Parathyroid adenoma (tissue), 2 donors: ENCODE measurements around the gene DHRS11.

Experiments
- H2AFZ ChIP-seq: fragments of 300-600 bp; sonication (generic); one replicate; pipeline ENCODE4 v1.7.0; 2017; ENCODE audit warnings: antibody characterized with exemption, mild to moderate bottlenecking
- H3K27ac ChIP-seq: fragments of 300-600 bp; sonication (generic); one replicate; pipeline ENCODE4 v1.7.0; 2017
- H3K27me3 ChIP-seq: fragments of 300-600 bp; sonication (generic); one replicate; pipeline ENCODE4 v1.7.0; 2017; ENCODE audit warnings: low read length; ENCODE audit not compliant: control insufficient read depth, insufficient read depth
- H3K36me3 ChIP-seq: fragments of 300-600 bp; sonication (generic); one replicate; pipeline ENCODE4 v1.7.0; 2017; ENCODE audit warnings: low read length; ENCODE audit not compliant: control insufficient read depth, insufficient read depth
- H3K4me1 ChIP-seq: fragments of 300-600 bp; sonication (generic); one replicate; pipeline ENCODE4 v1.7.0; 2017; ENCODE audit warnings: control low read depth
- H3K4me2 ChIP-seq: fragments of 300-600 bp; sonication (generic); one replicate; pipeline ENCODE4 v1.7.0; 2017; ENCODE audit warnings: low read length
- H3K4me3 ChIP-seq: fragments of 300-600 bp; sonication (generic); one replicate; pipeline ENCODE4 v1.7.0; 2017; ENCODE audit warnings: low read depth, low read length
- H3K79me2 ChIP-seq: fragments of 300-600 bp; sonication (generic); one replicate; pipeline ENCODE4 v1.7.0; 2017; ENCODE audit warnings: control low read depth
- H3K9ac ChIP-seq: fragments of 300-600 bp; sonication (generic); one replicate; pipeline ENCODE4 v1.7.0; 2017; ENCODE audit warnings: mild to moderate bottlenecking
- H3K9me3 ChIP-seq: fragments of 300-600 bp; sonication (generic); one replicate; pipeline ENCODE4 v1.7.0; 2017; ENCODE audit warnings: low read length; ENCODE audit not compliant: control insufficient read depth
- TF ChIP-seq, protein P1 (sequence below): fragments of 300-600 bp; sonication (generic); IDR thresholded peaks from one replicate; pipeline ENCODE4 v1.7.0; 2017; ENCODE audit warnings: antibody characterized with exemption, mild to moderate bottlenecking
- donor health status: primary hyperparathyroidism.

Gene DHRS11

DNA sequence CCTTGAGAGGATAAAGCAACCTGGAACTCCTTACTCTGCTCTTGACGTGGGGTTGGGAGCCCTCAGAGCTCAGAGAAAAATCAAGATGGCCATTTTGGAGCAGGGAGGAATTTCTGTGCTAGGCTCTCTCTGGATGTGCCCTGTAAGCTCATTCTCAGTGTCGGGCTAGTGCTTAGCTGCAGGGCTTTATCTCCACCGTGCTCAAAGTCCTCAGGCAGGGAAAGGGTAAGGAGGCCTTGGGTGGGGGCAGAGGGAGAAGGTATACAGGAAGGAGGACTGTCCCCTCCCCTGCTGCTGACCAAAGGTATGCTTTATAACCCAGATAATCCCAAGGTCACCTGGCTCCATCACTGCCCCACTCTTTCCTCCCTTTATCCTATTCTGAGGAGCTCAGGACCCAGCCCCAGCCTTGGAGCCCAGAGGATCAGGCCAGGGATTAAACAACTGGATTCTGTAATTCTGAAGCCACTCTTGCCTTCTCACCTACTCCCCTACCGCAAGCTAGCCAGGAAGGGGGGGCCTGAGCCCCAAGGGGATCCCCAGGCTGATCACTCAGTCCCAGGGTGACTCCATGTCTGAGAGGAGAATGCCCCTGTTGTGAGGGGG is 1.1 kb downstream of the DHRS11 start:
- Histone ChIP-seq H3K4me1 (peaks cover 5% of the 10 kb centered on the region), H3K9me3 (no peaks in the 10 kb centered on the region), H3K27me3 (no peaks in the 10 kb centered on the region), H2AFZ (peak overlapping the region; percentile 89), H3K27ac (no peak overlapping the region), H3K4me2 (peak overlapping the region; percentile 89), H3K9ac (no peak overlapping the region), H3K4me3 (peak overlapping the region; percentile 68), H3K79me2 (no peaks in the 10 kb centered on the region), H3K36me3 (no peaks in the 10 kb centered on the region)
- TF ChIP-seq, protein P1, sequence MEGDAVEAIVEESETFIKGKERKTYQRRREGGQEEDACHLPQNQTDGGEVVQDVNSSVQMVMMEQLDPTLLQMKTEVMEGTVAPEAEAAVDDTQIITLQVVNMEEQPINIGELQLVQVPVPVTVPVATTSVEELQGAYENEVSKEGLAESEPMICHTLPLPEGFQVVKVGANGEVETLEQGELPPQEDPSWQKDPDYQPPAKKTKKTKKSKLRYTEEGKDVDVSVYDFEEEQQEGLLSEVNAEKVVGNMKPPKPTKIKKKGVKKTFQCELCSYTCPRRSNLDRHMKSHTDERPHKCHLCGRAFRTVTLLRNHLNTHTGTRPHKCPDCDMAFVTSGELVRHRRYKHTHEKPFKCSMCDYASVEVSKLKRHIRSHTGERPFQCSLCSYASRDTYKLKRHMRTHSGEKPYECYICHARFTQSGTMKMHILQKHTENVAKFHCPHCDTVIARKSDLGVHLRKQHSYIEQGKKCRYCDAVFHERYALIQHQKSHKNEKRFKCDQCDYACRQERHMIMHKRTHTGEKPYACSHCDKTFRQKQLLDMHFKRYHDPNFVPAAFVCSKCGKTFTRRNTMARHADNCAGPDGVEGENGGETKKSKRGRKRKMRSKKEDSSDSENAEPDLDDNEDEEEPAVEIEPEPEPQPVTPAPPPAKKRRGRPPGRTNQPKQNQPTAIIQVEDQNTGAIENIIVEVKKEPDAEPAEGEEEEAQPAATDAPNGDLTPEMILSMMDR = no peak

DNA sequence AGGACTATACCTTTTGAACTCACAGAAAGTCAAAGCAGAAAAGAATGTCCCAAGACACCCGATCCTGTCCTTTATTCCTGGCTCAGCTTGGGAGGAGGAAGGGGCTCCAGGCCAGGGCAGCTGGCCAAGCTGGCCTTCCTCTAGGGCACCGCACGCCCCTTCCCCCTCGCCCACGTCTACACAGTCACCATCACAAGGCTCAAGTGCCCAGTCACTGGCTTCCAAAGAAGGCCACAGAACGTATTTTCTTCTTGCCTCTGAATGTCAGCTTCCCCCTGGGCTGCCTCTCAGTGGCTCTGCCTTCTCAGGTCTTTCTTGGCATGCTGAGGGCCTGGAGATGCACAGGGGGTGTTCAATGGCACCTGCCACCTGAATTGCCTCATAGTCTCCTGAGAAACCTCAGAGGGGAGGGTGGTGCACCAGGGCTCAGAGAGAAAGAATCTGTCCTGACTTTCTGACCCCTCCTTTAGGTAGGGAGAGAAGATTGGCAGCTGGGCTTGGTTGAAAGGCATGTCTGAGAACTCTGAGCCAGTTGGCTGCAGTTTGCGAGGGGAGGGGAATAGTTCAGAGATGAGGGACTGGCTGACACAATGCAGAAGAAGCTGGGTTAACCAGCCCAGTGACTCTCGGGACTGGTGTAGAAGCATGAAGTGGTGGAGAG is 2.1 kb downstream of the DHRS11 start:
- H3K9me3 ChIP-seq = no peaks in the 10 kb centered on the region

DNA sequence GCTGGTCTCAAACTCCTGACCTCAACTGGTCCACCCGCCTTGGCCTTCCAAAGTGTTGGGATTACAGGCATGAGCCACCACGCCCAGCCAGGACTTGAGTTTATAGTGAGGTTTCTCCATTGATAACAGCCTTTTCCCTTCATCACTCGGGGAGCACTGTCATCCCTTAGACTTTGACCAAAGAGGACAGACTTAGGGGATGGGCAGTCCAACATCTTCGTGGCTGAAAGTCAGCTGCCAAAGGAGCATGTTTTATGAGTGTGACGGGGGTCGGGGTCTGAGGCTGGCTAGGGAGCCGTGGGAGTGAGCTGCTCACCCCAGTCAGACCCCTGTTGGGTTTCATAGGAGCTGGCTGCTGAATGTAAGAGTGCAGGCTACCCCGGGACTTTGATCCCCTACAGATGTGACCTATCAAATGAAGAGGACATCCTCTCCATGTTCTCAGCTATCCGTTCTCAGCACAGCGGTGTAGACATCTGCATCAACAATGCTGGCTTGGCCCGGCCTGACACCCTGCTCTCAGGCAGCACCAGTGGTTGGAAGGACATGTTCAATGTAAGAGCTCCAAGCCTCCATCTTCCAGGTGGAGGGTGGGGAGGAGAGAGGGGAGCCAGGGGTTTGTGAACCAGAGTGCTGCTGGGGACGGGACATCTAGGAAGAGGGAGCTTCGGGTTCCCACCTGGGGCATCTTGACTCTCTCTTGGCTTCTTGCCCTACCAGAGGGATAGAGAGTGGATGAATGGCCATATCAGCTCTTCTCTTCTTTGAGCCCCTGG is 3.1 kb downstream of the DHRS11 start:
- no peaks in the 10 kb centered on the region for H3K9me3 ChIP-seq
- no peak overlapping the region for H3K9ac ChIP-seq
- H3K4me1 ChIP-seq = peaks cover 5% of the 10 kb centered on the region
- no peak overlapping the region for H3K27ac ChIP-seq
- H3K79me2 ChIP-seq = no peaks in the 10 kb centered on the region
- H3K4me3 ChIP-seq = no peak overlapping the region
- TF ChIP-seq, protein P1 = no peak
- H2AFZ ChIP-seq = no peak overlapping the region
- no peaks in the 10 kb centered on the region for H3K36me3 ChIP-seq
- H3K27me3 ChIP-seq = no peaks in the 10 kb centered on the region
- H3K4me2 ChIP-seq = no peak overlapping the region

More for the DNA sequence above, 2.1 kb downstream of the DHRS11 start:
- Histone ChIP-seq H3K36me3 (no peaks in the 10 kb centered on the region), H3K4me1 (peaks cover 5% of the 10 kb centered on the region), H3K79me2 (no peaks in the 10 kb centered on the region), H3K27ac (no peak overlapping the region), H3K4me3 (no peak overlapping the region), H2AFZ (no peak overlapping the region), H3K27me3 (no peaks in the 10 kb centered on the region), H3K9ac (no peak overlapping the region), H3K4me2 (no peak overlapping the region)
- TF ChIP-seq, protein P1 = no peak

DNA sequence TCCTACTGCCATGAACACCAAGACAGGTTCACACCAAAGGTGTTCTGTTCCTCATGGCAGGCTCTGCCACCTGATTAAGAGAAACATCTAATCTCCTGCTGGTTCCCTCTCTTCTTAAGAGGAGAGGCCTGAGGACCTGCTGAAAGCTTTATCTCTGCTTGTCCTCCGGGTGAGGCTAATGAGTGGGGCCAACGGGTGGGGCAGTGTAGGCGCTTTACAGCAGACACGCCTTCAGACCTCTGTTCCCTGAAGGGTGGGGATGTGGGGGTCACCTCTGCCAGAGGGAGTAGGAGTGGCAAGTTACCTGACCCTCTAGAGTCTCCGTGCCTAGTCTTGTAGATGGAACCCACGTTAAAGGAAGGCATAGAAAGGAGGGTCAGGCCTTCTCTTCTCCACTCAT is 5.5 kb downstream of the DHRS11 start:
- no peaks in the 10 kb centered on the region for H3K9me3 ChIP-seq
- no peaks in the 10 kb centered on the region for H3K36me3 ChIP-seq
- H3K27ac ChIP-seq = no peak overlapping the region
- H3K9ac ChIP-seq = no peak overlapping the region
- H3K79me2 ChIP-seq = no peaks in the 10 kb centered on the region
- H3K4me3 ChIP-seq = no peak overlapping the region
- H3K4me2 ChIP-seq = no peak overlapping the region
- no peak overlapping the region for H2AFZ ChIP-seq
- TF ChIP-seq, protein P1 = no peak
- H3K27me3 ChIP-seq = no peaks in the 10 kb centered on the region
- peaks cover 9% of the 10 kb centered on the region for H3K4me1 ChIP-seq
